Fibroblast of skin of left biceps (primary cell): ENCODE measurements around the gene ABLIM1.

Experiments used
- DNase-seq, 2 experiments: peaks; one replicate each; pipeline ENCODE4 v3.0.0-alpha.2; 2013; ENCODE audit warnings: low read depth in 2 of 2

ABLIM1 gene

DNA sequence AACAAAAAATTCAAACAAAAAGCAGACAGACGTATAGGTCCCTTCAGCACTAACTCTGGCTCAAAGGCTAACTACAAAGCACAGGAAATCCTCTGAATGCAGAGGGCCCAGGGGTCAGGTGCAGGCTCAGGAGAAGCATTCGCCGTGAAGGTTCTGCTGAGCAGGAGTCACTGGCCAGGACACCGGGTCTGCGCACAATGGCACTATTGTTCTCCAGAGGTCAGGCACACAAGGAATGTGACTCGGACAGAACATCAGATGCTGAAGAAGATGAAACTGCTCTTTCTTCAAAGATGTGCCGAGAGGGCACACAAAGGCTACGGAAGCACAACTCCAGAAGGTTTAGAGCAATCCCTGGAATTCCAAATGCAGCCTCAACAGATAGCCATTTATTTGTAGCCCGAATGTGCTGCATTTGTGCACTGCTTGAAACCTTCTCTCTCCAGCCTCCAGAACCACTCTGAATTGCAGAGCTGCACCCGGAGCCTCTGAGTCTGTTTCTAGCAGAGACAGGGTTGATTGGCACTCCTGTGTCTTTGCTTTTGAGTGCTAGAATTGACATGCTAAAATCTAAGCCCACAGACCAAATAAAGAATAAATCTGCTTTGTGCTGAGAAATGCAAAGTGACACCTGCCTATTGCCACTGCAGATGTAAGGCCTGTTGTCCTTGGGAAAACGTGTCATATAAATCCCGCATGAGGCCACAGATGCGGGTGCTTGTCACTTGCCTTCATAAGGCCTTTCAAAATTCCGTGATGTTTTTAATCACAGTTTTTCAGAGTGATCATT, 168.4 kb downstream of the ABLIM1 start:
- no peak for DNase-seq

DNA sequence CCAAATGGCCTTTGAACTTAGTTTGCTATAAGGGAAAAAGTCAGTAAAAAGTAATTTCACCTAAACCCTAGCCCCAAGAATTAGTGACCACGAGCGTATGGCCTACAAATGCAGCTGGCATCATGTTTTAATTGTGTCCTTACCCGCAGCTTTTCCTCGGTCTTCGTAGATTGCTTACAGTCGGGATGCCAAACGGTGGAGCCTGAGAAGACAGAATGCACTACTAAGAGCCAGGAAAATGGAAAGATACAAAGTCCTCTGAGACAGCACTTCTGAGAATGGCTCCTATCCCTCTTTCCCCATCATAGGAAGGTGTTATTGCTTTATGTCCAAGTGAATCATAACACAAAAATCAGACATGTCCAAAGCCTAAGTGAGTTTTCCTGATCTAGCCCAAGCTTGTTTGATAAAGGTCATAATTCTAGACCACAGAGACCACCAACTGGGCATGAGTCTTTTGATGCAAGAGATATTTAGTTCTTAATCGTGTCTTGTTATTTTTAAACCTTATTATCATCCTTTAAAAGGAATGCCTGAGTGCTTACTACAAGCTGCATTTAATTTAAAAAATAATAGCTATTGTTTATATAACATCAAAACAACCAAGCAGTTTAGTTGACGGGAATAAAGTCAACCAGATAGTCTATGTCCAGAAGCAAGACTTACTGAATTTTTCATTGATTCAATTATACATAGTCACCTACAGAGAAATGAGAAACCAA, 170.1 kb downstream of the ABLIM1 start:
- DNase-seq, result no peak

- DNase-seq, result no peak
Observed at GRCh38 chr10:114486938-114487814, 170.9 kb downstream of the ABLIM1 start.

DNA sequence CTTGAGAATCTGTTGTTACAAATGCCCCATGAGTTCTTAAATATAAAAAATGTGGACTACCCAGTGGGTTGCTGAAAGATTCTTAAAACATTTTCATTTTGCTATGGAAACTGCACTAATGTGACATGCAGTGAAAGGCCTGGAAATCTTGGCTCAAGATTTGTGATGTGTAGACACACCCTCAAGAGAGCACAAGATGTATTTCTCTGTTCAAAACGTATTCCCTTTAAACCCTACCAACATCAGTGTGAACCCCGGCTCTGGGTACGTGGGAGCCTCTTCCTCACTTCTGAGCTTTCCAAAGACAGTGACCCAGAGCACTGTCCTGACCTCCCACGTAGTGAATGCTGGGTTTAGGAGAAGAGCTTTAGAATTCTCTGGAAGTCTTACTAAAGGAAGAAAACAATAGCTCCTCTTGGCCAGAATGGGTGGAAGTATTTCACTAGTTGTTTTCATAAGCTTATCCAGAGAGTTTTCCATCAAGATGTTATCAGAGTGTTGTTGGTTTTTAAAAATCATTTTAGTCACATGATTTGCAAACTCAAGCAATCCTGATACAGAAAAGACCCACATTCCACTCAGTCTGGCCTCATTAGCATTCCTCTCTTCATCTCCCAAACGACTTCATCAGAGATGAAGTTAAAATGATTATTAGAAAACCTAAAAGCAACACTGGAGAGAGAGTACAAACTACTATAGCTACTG, 172.2 kb downstream of the ABLIM1 start:
- DNase-seq, result no peak

DNA sequence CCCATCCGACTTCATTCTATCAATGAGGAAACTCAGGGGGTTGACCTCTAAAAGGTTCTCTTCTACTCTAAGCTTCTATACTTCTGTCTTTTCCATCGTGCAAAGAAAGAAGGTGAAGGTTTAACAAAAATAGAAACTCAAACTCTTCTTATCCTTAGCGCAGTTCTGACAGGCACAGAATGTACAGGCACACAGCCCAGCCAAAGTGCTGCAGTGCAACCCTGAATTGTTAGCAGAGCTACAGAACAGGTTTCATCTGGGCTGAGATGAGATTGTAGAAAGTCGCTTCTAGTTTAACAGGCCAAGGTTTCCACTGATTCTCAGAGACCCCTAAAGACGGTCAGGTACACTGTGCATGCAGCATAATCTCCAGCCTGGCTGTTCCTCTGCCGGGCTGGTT, 174.5 kb downstream of the ABLIM1 start:
- no peak for DNase-seq

GRCh38 chr10:114482480-114483304, 175.4 kb downstream of the ABLIM1 start:
- DNase-seq, result no peak

- DNase-seq, result no peak
Observed at GRCh38 chr10:114481055-114481454, 177.0 kb downstream of the ABLIM1 start.

DNA sequence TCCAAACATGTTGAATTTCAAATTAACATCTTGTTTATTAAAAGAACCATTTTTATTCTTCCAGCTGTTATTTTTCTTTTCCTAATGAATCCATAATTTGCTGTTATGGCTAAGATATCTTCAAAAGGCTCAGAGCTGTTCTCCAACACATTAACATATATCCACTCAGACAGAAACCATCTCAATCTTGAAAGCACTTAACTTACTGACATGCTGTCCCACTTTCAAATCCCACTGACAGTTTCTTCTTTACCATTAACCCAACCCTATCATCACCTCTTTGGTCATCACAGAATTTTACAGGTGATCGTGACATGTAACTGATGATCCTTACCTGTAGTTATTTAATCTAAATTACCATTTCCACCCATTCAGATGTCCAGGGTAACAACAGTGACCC, 178.2 kb downstream of the ABLIM1 start:
- DNase-seq, result no peak

DNA sequence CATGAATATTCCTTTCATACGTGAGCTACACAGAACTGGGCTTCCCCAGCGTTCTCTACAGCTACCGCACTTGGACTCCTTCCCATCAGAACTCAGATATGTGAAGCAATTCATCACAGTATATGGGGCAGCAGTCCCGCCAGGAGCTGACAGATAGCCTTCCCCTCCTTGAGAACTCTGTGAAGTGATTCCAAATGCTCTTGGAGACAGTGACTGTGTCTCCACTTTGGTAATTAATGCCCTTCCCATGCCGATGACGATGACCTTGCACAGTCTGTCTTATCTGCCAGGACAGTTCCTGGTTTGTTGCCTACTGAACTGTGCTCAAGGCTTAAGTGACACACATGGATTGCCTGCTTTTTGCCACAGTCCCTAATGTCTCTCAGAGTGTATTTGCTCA, 178.8 kb downstream of the ABLIM1 start:
- no peak for DNase-seq

GRCh38 chr10:114478281-114478680, 179.8 kb downstream of the ABLIM1 start:
- DNase-seq, result no peak

GRCh38 chr10:114477285-114477684, 180.8 kb downstream of the ABLIM1 start:
- DNase-seq, result no peak

DNA sequence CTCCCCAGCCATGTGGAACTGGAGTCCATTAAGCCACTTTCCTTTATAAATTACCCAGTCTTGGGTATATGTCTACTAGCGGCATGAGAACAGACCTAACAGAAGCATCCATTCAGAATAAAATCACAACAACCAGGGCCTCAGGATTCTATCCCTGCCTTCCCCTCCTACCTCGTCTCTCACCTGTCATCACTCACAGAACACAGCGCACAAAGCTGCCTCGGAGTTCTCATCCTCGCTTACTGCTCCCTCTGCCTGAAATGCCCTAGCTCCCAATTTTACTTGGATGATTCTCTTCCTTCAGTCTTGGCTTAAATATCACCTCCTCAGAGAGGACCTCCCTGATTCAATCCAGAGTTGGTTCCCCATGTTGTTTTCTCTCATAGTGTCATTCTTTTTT, 183.1 kb downstream of the ABLIM1 start:
- DNase-seq, result no peak

GRCh38 chr10:114473776-114474175, 184.3 kb downstream of the ABLIM1 start:
- no peak for DNase-seq

DNA sequence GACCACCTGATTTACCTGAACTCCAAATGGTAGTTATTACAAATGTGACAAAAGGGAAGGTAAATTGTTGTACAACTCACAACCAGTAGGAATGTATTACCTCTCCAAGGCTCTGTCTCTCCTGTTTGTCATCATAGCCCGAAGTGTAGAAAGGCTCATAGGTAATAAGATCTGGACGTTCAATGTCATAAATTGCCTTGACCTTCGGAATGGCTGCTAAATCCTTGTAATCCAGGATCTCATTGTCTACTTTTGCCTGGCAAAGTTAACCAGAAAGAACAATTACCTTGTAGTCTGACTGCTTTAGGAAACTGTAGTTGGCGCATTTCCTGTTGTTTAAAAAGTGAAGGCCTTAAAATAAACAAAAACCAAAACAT, 185.2 kb downstream of the ABLIM1 start:
- DNase-seq, result no peak

DNA sequence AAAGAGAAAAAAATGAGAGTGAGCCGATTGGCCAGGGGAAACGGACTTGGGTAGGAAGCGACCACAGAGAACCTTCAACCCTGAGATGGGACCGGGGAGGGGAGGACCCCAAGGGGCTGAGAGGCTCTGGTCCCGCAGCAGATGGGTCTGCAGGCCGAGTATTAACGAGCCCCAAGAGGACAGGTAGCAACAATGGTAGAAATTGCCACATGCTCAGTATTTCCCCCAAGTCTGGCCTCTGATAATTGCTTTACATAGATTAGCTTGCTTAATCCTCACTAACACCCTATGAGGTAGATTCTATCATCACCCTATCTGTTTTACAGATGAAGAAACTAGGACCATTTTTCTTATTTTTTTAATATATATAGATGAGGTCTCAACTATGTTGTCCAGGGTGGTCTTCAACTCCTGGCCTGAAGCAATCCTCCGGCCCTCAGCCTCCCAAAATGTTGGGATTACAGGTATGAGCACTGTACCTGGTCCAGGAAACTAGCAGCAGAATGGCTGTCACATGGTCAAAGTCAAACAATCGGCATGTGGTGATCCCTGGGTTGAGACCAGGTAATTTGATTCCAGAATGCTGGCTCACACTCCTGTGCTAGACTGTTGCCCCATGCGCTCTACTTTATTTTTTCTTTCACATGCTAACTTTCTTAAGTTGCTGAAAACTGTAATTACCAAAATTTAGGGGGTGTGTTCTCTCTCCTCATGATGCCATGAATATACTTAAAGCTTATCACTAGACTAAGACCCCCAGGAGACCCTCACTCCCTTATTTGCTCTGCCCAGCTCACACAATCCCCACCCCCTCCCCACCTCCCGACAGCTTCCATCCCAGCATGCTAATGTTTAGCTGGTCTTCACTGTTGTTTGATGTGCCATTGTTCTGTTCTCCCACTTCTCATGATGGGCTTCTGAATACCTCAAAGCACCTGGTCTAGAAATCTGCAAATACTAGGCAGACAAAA, 185.9 kb downstream of the ABLIM1 start:
- no peak for DNase-seq

GRCh38 chr10:114470956-114471905, 186.8 kb downstream of the ABLIM1 start:
- DNase-seq, result peak in 1 of 2 experiments; percentile 18

DNA sequence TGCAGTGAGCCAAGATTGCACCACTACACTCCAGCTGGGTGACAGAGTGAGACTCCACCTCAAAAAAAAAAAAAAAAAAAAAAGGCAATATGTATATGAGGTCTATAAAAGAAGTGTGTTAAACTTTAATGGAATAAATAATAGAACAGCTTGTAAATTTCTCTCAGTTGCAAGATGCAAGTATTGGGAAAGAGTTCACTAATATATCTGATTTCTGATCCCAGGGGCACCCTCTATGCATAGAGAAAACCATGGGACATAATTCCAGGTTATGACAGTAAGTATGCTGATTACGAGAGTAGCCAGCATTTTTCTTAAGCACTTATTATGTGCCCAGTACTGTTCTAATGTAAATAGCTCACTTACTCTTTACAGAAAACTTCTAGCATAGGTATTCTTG, 187.7 kb downstream of the ABLIM1 start:
- no peak for DNase-seq

DNA sequence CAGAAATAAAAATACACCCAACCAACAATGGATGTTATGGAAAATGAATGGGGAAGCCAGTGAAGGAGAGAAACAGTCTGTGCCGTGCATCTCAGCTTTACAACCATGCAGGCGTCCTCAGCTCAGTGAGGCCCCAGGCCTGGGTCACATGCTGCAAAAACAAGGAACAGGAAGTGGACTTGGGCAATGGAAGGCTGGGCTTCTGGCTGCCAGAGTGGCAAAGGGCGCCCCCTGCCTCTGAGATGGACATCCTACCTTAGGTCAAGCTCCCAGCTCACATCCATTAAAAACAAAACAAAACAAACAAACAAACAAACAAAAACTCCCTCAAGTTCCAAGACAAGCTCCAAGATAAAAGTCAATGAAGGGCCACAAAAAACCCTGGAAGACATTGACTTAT, 199.1 kb downstream of the ABLIM1 start:
- no peak for DNase-seq
